HG03103 (cell line): ENCODE measurements around the gene CCL18.
"Not testable (repeated sequence)": the region's sequence is repeated elsewhere in the genome, so short reads cannot be mapped to it uniquely, and the experiment has no call there.

ENCODE experiments used
- ATAC-seq: cut with Tn5 transposase; IDR thresholded peaks from one replicate; pipeline ENCODE4 v1.9.1; 2021; ENCODE audit warnings: low read depth; ENCODE audit not compliant: unreplicated experiment

The CCL18 gene

GRCh38 chr17:36070427-36070826, 6.4 kb downstream of the CCL18 start:
- no peak for ATAC-seq

DNA sequence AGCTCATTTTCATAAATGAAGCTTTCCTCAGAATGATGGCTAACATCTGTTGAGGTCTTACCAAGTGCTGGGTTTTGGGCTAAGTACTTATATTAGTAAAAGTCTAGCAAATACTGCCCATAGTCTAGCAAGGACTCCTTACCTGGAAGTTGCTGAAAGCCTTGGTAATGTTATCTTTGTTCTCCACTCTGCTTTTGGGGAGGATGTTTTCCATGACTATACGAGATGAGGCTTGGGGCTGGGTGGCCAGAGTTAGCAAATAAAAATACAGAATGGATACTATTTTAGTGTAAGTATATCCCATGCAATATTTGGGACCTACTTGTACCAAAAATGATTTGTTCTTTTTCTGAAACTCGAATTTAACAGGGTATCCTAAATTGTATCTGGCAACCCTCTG, 7.7 kb downstream of the CCL18 start:
- ATAC-seq: no peak

DNA sequence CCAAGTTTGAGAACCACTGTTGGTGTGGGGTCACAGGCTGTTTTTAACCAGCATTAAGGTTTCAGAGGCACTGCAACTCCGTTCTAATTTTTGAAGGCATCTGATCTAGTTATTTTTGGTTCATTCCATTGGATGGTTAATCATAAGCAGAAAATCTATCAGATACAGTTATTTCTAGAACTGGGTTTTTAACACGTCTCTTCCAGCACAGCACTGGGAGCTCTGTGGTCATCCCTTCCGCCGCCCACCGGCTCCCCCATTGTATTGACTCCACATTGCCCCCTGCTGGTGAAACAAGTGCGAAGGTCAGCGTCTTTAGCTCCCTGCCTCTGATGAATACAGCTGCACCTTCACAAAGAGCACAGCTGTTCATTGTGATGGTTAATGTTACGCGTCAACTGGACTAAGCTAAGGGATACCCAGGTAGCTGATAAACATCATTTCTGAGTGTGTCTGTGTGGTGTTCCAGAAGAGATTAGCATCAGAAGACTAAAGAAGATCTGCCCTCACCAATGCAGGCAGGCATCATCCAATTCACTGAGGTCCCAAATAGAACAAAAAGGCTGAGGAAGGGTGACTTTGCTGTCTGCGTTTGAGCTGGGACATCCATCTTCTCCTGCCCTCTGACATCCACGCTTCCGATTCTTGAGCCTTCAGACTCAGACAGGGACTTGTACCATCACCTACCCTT, 8.5 kb downstream of the CCL18 start:
- ATAC-seq: no peak

- no peak for ATAC-seq
These were observed 10.3 kb downstream of the CCL18 start for GRCh38 chr17:36074365-36074764.

GRCh38 chr17:36081681-36082471, 17.8 kb downstream of the CCL18 start:
- not testable (repeated sequence) for ATAC-seq

DNA sequence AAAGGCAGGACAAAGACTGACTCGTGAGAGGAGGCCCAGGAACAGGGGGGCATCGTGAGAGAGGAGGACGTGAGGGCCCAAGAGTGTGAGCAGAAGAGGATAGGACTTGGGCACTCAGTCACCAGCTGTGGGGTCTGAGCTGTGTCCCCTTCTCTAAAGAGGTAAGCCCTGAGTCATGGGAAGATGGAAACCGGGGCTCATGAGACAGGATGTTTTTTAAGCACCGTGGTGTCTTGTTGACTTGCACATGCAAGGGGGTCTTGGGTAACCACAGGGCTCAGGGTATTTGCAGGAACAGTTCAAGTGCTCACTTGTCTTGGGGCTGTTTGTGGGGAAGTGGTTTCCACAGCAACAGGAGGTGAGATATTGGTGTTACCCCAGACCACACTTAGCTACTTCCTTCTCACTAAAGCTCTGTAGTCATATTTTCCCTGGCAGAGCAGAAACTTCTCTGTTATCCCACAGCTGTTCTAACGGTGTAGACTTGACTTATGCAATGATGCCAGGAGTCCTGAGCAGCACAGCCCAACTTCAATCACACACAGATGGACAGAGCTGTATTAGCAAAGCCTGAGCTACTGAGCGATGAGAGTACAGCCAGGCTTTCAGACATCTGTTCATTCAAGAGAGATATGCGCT, 18.5 kb downstream of the CCL18 start:
- ATAC-seq: not testable (repeated sequence)

- ATAC-seq: not testable (repeated sequence)
These were observed 19.6 kb downstream of the CCL18 start for GRCh38 chr17:36083691-36084090.

DNA sequence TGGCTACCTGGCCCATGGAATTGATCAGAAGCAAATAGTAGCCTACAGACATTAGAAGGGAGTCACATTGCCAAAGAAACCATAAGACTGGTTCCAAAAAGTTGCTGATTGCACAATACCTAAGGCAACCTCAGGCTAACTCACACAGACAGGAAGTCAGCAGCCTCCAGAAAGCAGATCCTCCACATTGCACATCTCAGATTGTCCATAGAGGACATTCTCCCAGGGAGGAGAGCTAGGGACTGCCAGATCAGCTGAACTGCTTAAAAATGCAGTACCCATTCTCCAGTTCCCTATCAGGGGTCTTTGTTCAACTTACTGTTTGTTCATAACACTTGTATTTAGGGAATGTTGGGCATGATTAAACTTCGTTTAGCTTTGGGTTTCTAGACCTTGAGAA, 21.7 kb downstream of the CCL18 start:
- no peak for ATAC-seq

- ATAC-seq: no peak
These were observed 22.7 kb downstream of the CCL18 start for GRCh38 chr17:36086791-36087190.

GRCh38 chr17:36087471-36087870, 23.4 kb downstream of the CCL18 start:
- ATAC-seq: not testable (repeated sequence)

- ATAC-seq: not testable (repeated sequence)
These were observed 24.0 kb downstream of the CCL18 start for GRCh38 chr17:36087897-36088572.

DNA sequence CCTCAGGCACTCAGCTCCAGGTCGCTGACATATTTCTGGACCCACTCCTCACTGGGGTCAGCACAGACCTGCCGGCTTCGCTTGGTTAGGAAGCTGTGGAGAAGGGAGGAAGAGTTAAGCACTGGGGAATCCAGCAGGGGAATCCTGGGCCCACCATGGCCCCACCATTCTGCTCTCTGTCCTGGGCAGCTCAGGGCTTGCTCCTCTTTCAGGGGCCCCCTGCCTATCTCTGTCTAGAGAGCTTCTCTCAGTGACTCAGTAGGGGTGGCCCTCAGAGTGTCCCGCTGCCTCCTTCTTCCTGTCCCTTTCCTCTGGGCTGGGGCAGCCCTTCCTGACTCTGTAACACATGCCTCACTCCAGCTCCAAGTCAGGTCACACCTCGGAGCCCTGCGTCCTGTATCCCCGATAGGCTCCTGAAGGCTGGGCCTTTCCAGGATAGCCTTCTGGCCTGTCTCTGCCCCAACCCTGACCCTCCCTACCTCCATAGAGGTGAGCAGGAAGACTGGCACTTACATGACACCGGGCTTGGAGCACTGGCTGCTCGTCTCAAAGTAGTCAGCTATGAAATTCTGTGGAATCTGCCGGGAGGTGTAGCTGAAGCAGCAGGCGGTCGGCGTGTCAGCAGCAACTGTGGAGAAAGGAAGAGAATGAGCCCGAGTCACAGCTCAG, 24.7 kb downstream of the CCL18 start:
- ATAC-seq: no peak

DNA sequence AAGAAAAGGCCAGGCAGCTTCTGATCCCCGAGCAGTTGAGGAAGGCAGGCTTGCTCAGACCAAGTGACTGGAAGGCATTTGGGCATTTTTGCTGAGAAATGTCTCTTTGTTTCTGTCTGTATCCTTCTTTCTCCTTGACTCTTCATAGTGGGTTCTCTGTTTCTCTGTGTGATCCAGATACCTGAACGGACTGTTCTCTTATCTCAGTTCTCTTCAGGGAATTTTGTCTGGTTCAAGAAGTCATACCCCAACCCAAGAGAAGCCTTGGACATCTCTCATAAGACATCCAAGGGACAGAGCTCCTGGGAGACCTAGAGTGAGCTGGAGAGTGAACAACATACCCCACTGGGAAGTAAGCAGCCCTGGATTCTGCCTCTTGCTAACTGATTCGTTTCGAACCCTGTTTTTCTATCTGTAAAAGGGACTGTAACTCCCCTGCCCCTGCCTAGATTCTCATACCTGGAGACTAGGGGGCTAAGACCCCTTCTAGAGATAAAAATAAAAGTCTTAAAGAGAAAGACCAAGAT, 25.3 kb downstream of the CCL18 start:
- ATAC-seq: no peak

GRCh38 chr17:36089888-36090836, 26.1 kb downstream of the CCL18 start, which contains the start of gene CCL3:
Gene CCL3 (minus strand): TSS chr17:36090143. CDS start chr17:36090058, 85 bp downstream.
- peak; percentile 62 for ATAC-seq

- ATAC-seq: no peak
These were observed 28.2 kb downstream of the CCL18 start for GRCh38 chr17:36092230-36092629.

- ATAC-seq: not testable (repeated sequence)
These were observed 28.6 kb downstream of the CCL18 start for GRCh38 chr17:36092715-36093114.

DNA sequence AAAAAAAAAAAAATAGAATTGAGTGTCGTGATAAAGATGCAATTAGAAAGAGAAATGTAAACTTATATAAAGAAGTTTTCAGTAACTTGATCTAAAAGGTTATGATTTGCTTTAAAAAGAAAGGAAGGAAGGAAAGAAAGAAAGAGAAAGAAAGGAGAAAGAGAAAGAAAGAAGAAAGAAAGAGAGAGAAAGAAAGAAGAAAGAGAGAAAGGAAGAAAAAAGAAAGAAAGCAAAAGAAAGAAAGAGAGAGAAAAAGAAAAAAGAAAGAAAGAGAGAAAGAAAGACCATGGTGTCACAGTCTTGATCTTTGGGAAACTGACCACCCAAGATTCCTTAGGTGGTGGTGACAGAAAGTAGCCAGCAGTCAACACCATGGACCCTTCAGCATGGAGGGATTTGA, 30.2 kb downstream of the CCL18 start:
- ATAC-seq: no peak

DNA sequence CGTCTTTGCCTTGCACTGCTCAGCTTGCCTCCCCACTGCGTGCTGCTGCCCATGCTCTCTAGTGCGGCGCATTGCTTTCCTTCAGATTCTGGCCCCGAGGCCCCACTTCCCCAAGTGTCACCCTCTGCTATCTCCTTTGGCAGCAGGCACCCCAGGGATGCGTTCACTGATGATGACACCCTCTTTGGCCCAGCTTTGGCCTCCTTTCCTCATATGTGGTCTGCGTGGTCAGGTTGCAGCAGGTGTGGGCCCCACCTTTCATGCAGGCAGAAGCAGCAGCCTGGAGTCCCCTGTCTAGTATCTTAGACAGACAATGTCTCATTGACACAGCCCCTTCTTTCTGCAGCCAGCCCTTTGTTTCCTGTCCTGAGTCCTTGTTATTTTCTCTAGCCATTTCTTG, 30.7 kb downstream of the CCL18 start:
- no peak for ATAC-seq

DNA sequence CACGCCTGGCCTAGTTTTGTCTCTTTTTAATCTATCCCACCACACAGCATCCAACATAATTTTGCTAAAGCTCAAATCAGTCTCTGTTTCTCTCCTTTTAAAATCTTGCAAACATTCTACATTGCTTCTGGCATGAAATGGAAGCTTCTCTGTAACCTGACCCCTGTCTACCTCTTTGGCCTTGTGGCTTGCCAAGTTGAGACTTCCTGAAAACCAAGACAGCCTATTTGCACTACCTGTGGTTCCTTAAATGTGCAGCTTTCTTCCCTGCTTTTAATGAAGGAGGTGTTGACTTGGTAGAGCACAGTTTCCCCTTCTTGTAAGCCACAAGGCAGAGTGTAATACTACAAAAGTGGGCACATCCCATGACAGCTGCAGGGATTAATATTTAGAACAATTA, 31.9 kb downstream of the CCL18 start:
- no peak for ATAC-seq
